Karpas-422 (cell line): Measurements from ENCODE around the gene SNTG2. TPM values are rescaled to one million over a fixed set of nuclear protein-coding genes. Genes with fewer than 3 reads are reported as not detected.

Experiments used
- DNase-seq: peaks from one replicate; pipeline ENCODE4 v3.0.0-alpha.2; 2015
- H2AFZ ChIP-seq: fragments of 200-600 bp; sonication (generic); 2 replicates; pipeline ENCODE4 v1.6.1; 2014; ENCODE audit warnings: antibody characterized with exemption, low read length, mixed read lengths
- H3K27ac ChIP-seq: fragments of 200-600 bp; sonication (generic); 2 replicates; pipeline ENCODE4 v1.5.1; 2014; ENCODE audit warnings: mild to moderate bottlenecking, low read length, moderate library complexity
- H3K27me3 ChIP-seq: fragments of 200-600 bp; sonication (generic); 2 replicates; pipeline ENCODE4 v1.6.1; 2014; ENCODE audit warnings: low read length, mixed read lengths
- H3K36me3 ChIP-seq: fragments of 200-600 bp; sonication (generic); 2 replicates; pipeline ENCODE4 v1.6.1; 2014; ENCODE audit warnings: low read length, mixed read lengths; ENCODE audit not compliant: insufficient read depth
- H3K4me1 ChIP-seq: fragments of 200-600 bp; sonication (generic); 2 replicates; pipeline ENCODE4 v1.6.1; 2014; ENCODE audit warnings: mild to moderate bottlenecking, low read length, mixed read lengths
- H3K4me2 ChIP-seq: fragments of 200-600 bp; sonication (generic); 2 replicates; pipeline ENCODE4 v1.6.1; 2014; ENCODE audit warnings: low read length, low read depth, mild to moderate bottlenecking; ENCODE audit not compliant: poor library complexity, severe bottlenecking
- H3K4me3 ChIP-seq: fragments of 200-600 bp; sonication (generic); 2 replicates; pipeline ENCODE4 v1.5.1; 2014; ENCODE audit warnings: mild to moderate bottlenecking, antibody characterized with exemption, low read length, mixed read lengths
- H3K79me2 ChIP-seq: fragments of 200-600 bp; sonication (generic); 2 replicates; pipeline ENCODE4 v1.6.1; 2014; ENCODE audit warnings: mild to moderate bottlenecking, low read length, mixed read lengths
- H3K9ac ChIP-seq: fragments of 200-600 bp; sonication (generic); 2 replicates; pipeline ENCODE4 v1.6.0; 2014; ENCODE audit warnings: low read length
- H3K9me2 ChIP-seq: fragments of 200-600 bp; sonication (generic), shearing (Covaris generic); replicated peaks from 2 replicates; pipeline ENCODE4 v1.6.0; 2014; ENCODE audit warnings: mild to moderate bottlenecking, low read length, moderate library complexity; ENCODE audit not compliant: insufficient read depth
- H3K9me3 ChIP-seq: fragments of 300-700, 200-600 bp; sonication (generic); 2 replicates; pipeline ENCODE4 v1.6.1; 2014; ENCODE audit warnings: low read length, mixed read lengths
- H4K20me1 ChIP-seq: fragments of 200-600 bp; sonication (generic); 2 replicates; pipeline ENCODE4 v1.6.1; 2014; ENCODE audit warnings: mild to moderate bottlenecking, antibody characterized with exemption, low read length, low read depth; ENCODE audit not compliant: insufficient read depth
- total RNA-seq: library from RNA; depleted of rRNA; stranded (reverse); fragments of >200 nt; shearing (Covaris generic); gene quantifications from 2 replicates; pipeline ENCODE4 v1.2.3, GENCODE V29; 2014; ENCODE audit warnings: low replicate concordance

The SNTG2 gene
- total RNA-seq, 1 experiment from 2014 or later: not detected

DNA sequence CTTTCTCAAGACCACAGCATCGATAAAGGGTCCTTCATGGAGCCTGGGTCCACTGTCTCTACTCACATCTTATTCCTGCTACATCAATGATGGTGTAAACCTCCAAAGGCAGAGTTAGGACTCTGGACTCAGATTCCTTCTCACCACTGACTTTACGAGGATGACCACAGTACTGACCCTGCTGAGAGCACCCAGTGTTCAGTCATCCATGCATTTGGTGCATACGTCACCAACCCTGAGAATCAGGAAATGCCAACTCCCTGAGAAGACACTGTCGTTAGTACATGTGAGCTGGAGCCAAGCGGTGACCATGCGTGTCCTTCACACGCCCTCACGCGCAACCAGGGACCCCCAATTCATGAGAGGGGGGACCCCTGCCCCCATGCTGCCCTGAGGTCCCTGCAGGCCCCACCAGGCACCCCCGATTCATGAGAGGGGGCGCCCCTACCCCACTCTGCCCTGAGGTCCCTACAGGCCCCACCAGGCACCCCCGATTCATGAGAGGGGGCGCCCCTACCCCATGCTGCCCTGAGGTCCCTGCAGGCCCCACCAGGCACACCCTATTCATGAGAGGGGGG, 284.2 kb downstream of the SNTG2 start:
- Histone ChIP-seq H3K27ac (no peak overlapping the region), H3K4me1 (no peaks in the 10 kb centered on the region), H3K36me3 (no peaks in the 10 kb centered on the region), H3K27me3 (no peaks in the 10 kb centered on the region), H3K79me2 (no peaks in the 10 kb centered on the region), H3K4me3 (no peak overlapping the region), H4K20me1 (no peaks in the 10 kb centered on the region), H3K9me3 (no peaks in the 10 kb centered on the region), H3K4me2 (no peak overlapping the region), H3K9me2 (no peaks in the 10 kb centered on the region), H3K9ac (no peak overlapping the region), H2AFZ (no peak overlapping the region)
- no peak for DNase-seq

GRCh38 chr2:1235806-1236205, 285.2 kb downstream of the SNTG2 start:
- Histone ChIP-seq H3K9me3 (no peaks in the 10 kb centered on the region), H3K27ac (no peak overlapping the region), H3K4me2 (no peak overlapping the region), H3K4me1 (no peaks in the 10 kb centered on the region), H3K27me3 (no peaks in the 10 kb centered on the region), H3K79me2 (no peaks in the 10 kb centered on the region), H3K9ac (no peak overlapping the region), H4K20me1 (no peaks in the 10 kb centered on the region), H3K4me3 (no peak overlapping the region), H2AFZ (no peak overlapping the region), H3K36me3 (no peaks in the 10 kb centered on the region), H3K9me2 (no peaks in the 10 kb centered on the region)
- no peak for DNase-seq

DNA sequence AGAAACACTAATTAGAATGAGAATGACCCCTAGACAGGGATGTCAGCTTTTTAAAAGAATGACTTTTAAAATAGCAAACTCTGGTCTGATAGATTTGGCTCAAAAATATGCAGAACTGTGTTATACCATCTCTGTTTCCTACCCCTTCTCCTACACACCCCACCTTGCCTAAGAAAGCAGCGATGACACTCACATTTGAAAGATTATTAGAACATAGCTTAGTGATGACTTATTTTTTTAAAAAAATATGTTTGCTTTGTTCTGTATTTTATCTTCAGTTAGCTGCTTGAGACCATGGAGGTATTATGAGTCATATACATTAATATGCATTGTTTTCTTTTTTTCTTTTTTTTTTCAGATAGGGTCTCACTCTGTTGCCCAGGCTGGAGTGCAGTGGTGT, 286.0 kb downstream of the SNTG2 start:
- H3K27me3 ChIP-seq: no peaks in the 10 kb centered on the region
- no peaks in the 10 kb centered on the region for H3K79me2 ChIP-seq
- H2AFZ ChIP-seq: no peak overlapping the region
- H3K4me2 ChIP-seq: no peak overlapping the region
- no peak overlapping the region for H3K9ac ChIP-seq
- H3K4me1 ChIP-seq: no peaks in the 10 kb centered on the region
- no peaks in the 10 kb centered on the region for H4K20me1 ChIP-seq
- no peaks in the 10 kb centered on the region for H3K9me3 ChIP-seq
- no peak overlapping the region for H3K27ac ChIP-seq
- H3K4me3 ChIP-seq: no peak overlapping the region
- H3K36me3 ChIP-seq: no peaks in the 10 kb centered on the region
- no peaks in the 10 kb centered on the region for H3K9me2 ChIP-seq
- no peak for DNase-seq

GRCh38 chr2:1237783-1238182, 287.1 kb downstream of the SNTG2 start:
- Histone ChIP-seq H3K9me3 (no peaks in the 10 kb centered on the region), H3K9me2 (no peaks in the 10 kb centered on the region), H3K27ac (no peak overlapping the region), H4K20me1 (no peaks in the 10 kb centered on the region), H3K4me3 (no peak overlapping the region), H3K4me2 (no peak overlapping the region), H3K27me3 (no peaks in the 10 kb centered on the region), H3K4me1 (no peaks in the 10 kb centered on the region), H2AFZ (no peak overlapping the region), H3K9ac (no peak overlapping the region), H3K36me3 (no peaks in the 10 kb centered on the region), H3K79me2 (no peaks in the 10 kb centered on the region)
- DNase-seq: no peak

GRCh38 chr2:1238598-1239138, 288.0 kb downstream of the SNTG2 start:
- no peak overlapping the region for H3K9ac ChIP-seq
- no peaks in the 10 kb centered on the region for H3K9me2 ChIP-seq
- H3K36me3 ChIP-seq: no peaks in the 10 kb centered on the region
- no peaks in the 10 kb centered on the region for H3K79me2 ChIP-seq
- H3K9me3 ChIP-seq: no peaks in the 10 kb centered on the region
- H2AFZ ChIP-seq: no peak overlapping the region
- no peak overlapping the region for H3K4me2 ChIP-seq
- no peaks in the 10 kb centered on the region for H3K27me3 ChIP-seq
- H3K4me3 ChIP-seq: no peak overlapping the region
- no peaks in the 10 kb centered on the region for H4K20me1 ChIP-seq
- no peaks in the 10 kb centered on the region for H3K4me1 ChIP-seq
- H3K27ac ChIP-seq: no peak overlapping the region
- no peak for DNase-seq

DNA sequence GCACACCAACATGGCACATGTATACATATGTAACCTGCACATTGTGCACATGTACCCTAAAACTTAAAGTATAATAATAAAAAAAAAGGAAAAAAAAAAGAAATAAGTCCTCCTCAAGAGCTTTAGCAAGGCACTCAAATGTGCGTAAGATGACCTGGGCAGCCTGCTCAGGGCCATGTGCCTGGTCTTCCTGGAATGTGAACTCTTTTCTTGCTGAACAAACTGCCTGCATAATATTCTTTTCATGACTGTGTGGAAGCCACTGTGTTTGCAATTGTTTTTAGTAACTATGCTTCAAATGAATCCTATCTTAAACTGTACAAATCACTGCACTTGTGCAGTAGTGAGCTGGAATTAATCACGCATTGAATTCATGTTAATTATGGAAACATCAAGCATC, 294.5 kb downstream of the SNTG2 start:
- H3K27ac ChIP-seq: no peak overlapping the region
- no peaks in the 10 kb centered on the region for H3K79me2 ChIP-seq
- DNase-seq: no peak
- H3K4me2 ChIP-seq: no peak overlapping the region
- H2AFZ ChIP-seq: no peak overlapping the region
- H3K9me3 ChIP-seq: no peaks in the 10 kb centered on the region
- no peak overlapping the region for H3K4me3 ChIP-seq
- no peaks in the 10 kb centered on the region for H4K20me1 ChIP-seq
- no peaks in the 10 kb centered on the region for H3K36me3 ChIP-seq
- no peak overlapping the region for H3K9ac ChIP-seq
- H3K9me2 ChIP-seq: no peaks in the 10 kb centered on the region
- no peaks in the 10 kb centered on the region for H3K27me3 ChIP-seq
- H3K4me1 ChIP-seq: no peaks in the 10 kb centered on the region

GRCh38 chr2:1246239-1246638, 295.6 kb downstream of the SNTG2 start:
- no peak overlapping the region for H2AFZ ChIP-seq
- no peaks in the 10 kb centered on the region for H4K20me1 ChIP-seq
- no peaks in the 10 kb centered on the region for H3K4me1 ChIP-seq
- no peak overlapping the region for H3K4me2 ChIP-seq
- no peaks in the 10 kb centered on the region for H3K36me3 ChIP-seq
- no peaks in the 10 kb centered on the region for H3K9me3 ChIP-seq
- DNase-seq: no peak
- H3K9me2 ChIP-seq: no peaks in the 10 kb centered on the region
- H3K9ac ChIP-seq: no peak overlapping the region
- no peak overlapping the region for H3K27ac ChIP-seq
- H3K79me2 ChIP-seq: no peaks in the 10 kb centered on the region
- H3K27me3 ChIP-seq: no peaks in the 10 kb centered on the region
- H3K4me3 ChIP-seq: no peak overlapping the region

- Histone ChIP-seq H3K27me3 (no peaks in the 10 kb centered on the region), H3K9ac (no peak overlapping the region), H3K36me3 (no peaks in the 10 kb centered on the region), H3K4me1 (no peaks in the 10 kb centered on the region), H3K9me2 (no peaks in the 10 kb centered on the region), H3K4me2 (no peak overlapping the region), H3K27ac (no peak overlapping the region), H3K79me2 (no peaks in the 10 kb centered on the region), H2AFZ (no peak overlapping the region), H3K9me3 (no peaks in the 10 kb centered on the region), H4K20me1 (no peaks in the 10 kb centered on the region), H3K4me3 (no peak overlapping the region)
- no peak for DNase-seq
Measured at GRCh38 chr2:1246991-1247390, 296.3 kb downstream of the SNTG2 start.
